G401.6 (cell line): ENCODE measurements around the gene EFNA2.

Source experiments
- FAIRE-seq: peaks from 2 replicates; lab custom pipeline; 2012; peaks lifted over from hg19 to GRCh38; lab: Jason Lieb, UNC

The EFNA2 gene

GRCh38 chr19:1284293-1284978 lies 1.2 kb upstream of the EFNA2 start:
- FAIRE-seq, result no peak

GRCh38 chr19:1284979-1285736 lies 515 bp upstream of the EFNA2 start:
- no peak for FAIRE-seq

- FAIRE-seq, result no peak
Measured at GRCh38 chr19:1286487-1287353, 1.0 kb downstream of the EFNA2 start.

GRCh38 chr19:1287354-1288225 lies 1.9 kb downstream of the EFNA2 start:
- FAIRE-seq, result no peak

GRCh38 chr19:1288226-1288612 lies 2.5 kb downstream of the EFNA2 start:
- FAIRE-seq, result no peak

- no peak for FAIRE-seq
Measured at GRCh38 chr19:1288833-1289685, 3.4 kb downstream of the EFNA2 start.

- FAIRE-seq, result no peak
Measured at GRCh38 chr19:1289686-1290025, 4.0 kb downstream of the EFNA2 start.

- FAIRE-seq, result no peak
Measured at GRCh38 chr19:1290196-1290702, 4.6 kb downstream of the EFNA2 start.

- FAIRE-seq, result no peak
Measured at GRCh38 chr19:1290703-1291651, 5.3 kb downstream of the EFNA2 start.

GRCh38 chr19:1291761-1292418 lies 6.2 kb downstream of the EFNA2 start:
- FAIRE-seq, result no peak

- no peak for FAIRE-seq
Measured at GRCh38 chr19:1292419-1293151, 6.9 kb downstream of the EFNA2 start.

GRCh38 chr19:1293782-1294604 lies 8.3 kb downstream of the EFNA2 start:
- FAIRE-seq, result no peak

- no peak for FAIRE-seq
Measured at GRCh38 chr19:1294688-1295087, 9.0 kb downstream of the EFNA2 start.

- FAIRE-seq, result no peak
Measured at GRCh38 chr19:1295169-1296012, 9.7 kb downstream of the EFNA2 start.

- no peak for FAIRE-seq
Measured at GRCh38 chr19:1296078-1296477, 10.4 kb downstream of the EFNA2 start.

- FAIRE-seq, result no peak
Measured at GRCh38 chr19:1296575-1297271, 11.1 kb downstream of the EFNA2 start.
